WTC11 (cell line): Measurements from ENCODE around the gene CCND1. TPM values are rescaled to one million over a fixed set of nuclear protein-coding genes. Genes with fewer than 3 reads are reported as not detected.

Source experiments
- ATAC-seq: fragments of 200-7000 bp; cut with Tn5 transposase; 2 replicates; pipeline ENCODE4 v1.10.0; 2021; ENCODE audit warnings: mild to moderate bottlenecking, moderate library complexity
- CTCF ChIA-PET: fragments of 300-600 bp; sonication (Branson Sonifier 250); formaldehyde crosslinking; loops from one replicate; lab custom pipeline; 2021; ENCODE audit warnings: antibody characterized with exemption; lab: Charles Lee
- POLR2A ChIA-PET: fragments of 350-600 bp; sonication (Branson Sonifier 250); formaldehyde crosslinking; loops from one replicate; lab custom pipeline; 2021; ENCODE audit warnings: antibody characterized with exemption; lab: Charles Lee
- DNase-seq: peaks from one replicate; pipeline ENCODE4 v3.0.0; 2021; ENCODE audit warnings: low spot score
- H3K27ac Mint-ChIP-seq: 2 replicates; pipeline ENCODE4 v1.8.0; 2021; ENCODE audit warnings: mixed read lengths
- H3K27me3 Mint-ChIP-seq: 2 replicates; pipeline ENCODE4 v1.8.0; 2021; ENCODE audit warnings: low read depth, mild to moderate bottlenecking, moderate library complexity, mixed read lengths
- H3K36me3 Mint-ChIP-seq: 2 replicates; pipeline ENCODE4 v1.8.0; 2021; ENCODE audit warnings: mixed read lengths
- H3K4me1 Mint-ChIP-seq: 2 replicates; pipeline ENCODE4 v1.8.0; 2022; ENCODE audit warnings: mixed read lengths
- H3K4me3 Mint-ChIP-seq: 2 replicates; pipeline ENCODE4 v1.8.0; 2021; ENCODE audit warnings: mild to moderate bottlenecking, moderate library complexity, mixed read lengths
- H3K9me3 Mint-ChIP-seq: 2 replicates; pipeline ENCODE4 v1.8.0; 2021; ENCODE audit warnings: mixed read lengths
- ATF6 ChIP-seq: sonication (generic); formaldehyde crosslinking; IDR thresholded peaks from 2 replicates; pipeline ENCODE4 v1.8.1; 2023; ENCODE audit warnings: mild to moderate bottlenecking, missing genetic modification reagents
- E2F4 ChIP-seq: sonication (generic); formaldehyde crosslinking; IDR thresholded peaks from 2 replicates; pipeline ENCODE4 v1.8.1; 2022; ENCODE audit warnings: low read depth, mild to moderate bottlenecking, moderate library complexity, missing genetic modification reagents, borderline replicate concordance
- E2F5 ChIP-seq: sonication (generic); formaldehyde crosslinking; IDR thresholded peaks from 2 replicates; pipeline ENCODE4 v1.8.1; 2022; ENCODE audit warnings: mild to moderate bottlenecking, moderate library complexity, missing genetic modification reagents
- ERG ChIP-seq: fragments of 250-450 bp; sonication (Bioruptor Pico); IDR thresholded peaks from 2 replicates; pipeline ENCODE4 v1.8.0; 2021; ENCODE audit warnings: mild to moderate bottlenecking
- FOXP1 ChIP-seq: sonication (generic); formaldehyde crosslinking; IDR thresholded peaks from 2 replicates; pipeline ENCODE4 v1.8.0; 2022; ENCODE audit warnings: missing genetic modification reagents, mild to moderate bottlenecking, moderate library complexity, borderline replicate concordance
- GTF2I ChIP-seq: fragments of 250-450 bp; sonication (Bioruptor Pico); conservative IDR thresholded peaks from 2 replicates; pipeline ENCODE4 v1.4.0; 2021; ENCODE audit warnings: mild to moderate bottlenecking
- HMGA2 ChIP-seq: fragments of 250-450 bp; sonication (Bioruptor Pico); IDR thresholded peaks from 2 replicates; pipeline ENCODE4 v1.4.0; 2021; ENCODE audit warnings: mild to moderate bottlenecking, moderate library complexity
- IRF2 ChIP-seq: sonication (generic); formaldehyde crosslinking; IDR thresholded peaks from 2 replicates; pipeline ENCODE4 v1.8.0; 2022; ENCODE audit warnings: low read depth, missing genetic modification reagents, borderline replicate concordance
- JUN ChIP-seq: sonication (generic); formaldehyde crosslinking; IDR thresholded peaks from 2 replicates; pipeline ENCODE4 v1.8.0; 2023; ENCODE audit warnings: mild to moderate bottlenecking, missing genetic modification reagents
- KAT7 ChIP-seq: sonication (generic); formaldehyde crosslinking; IDR thresholded peaks from 2 replicates; pipeline ENCODE4 v1.8.1; 2023; ENCODE audit warnings: missing genetic modification reagents, mild to moderate bottlenecking, borderline replicate concordance
- NFYB ChIP-seq: sonication (generic); formaldehyde crosslinking; conservative IDR thresholded peaks from 2 replicates; pipeline ENCODE4 v1.8.0; 2022; ENCODE audit warnings: low read depth, missing genetic modification reagents
- OVOL2 ChIP-seq: fragments of 250-450 bp; sonication (Bioruptor Pico); IDR thresholded peaks from 2 replicates; pipeline ENCODE4 v1.9.0; 2021; ENCODE audit warnings: mild to moderate bottlenecking, borderline replicate concordance
- RELA ChIP-seq: sonication (generic); formaldehyde crosslinking; IDR thresholded peaks from 2 replicates; pipeline ENCODE4 v1.8.1; 2022; ENCODE audit warnings: missing genetic modification reagents, mild to moderate bottlenecking, borderline replicate concordance
- TP53 ChIP-seq: sonication (generic); formaldehyde crosslinking; IDR thresholded peaks from 2 replicates; pipeline ENCODE4 v1.8.1; 2023; ENCODE audit warnings: mild to moderate bottlenecking, missing genetic modification reagents
- USF1 ChIP-seq: sonication (generic); formaldehyde crosslinking; IDR thresholded peaks from 2 replicates; pipeline ENCODE4 v1.8.0; 2022; ENCODE audit warnings: mild to moderate bottlenecking, missing genetic modification reagents
- ZNF281 ChIP-seq: sonication (generic); formaldehyde crosslinking; IDR thresholded peaks from 2 replicates; pipeline ENCODE4 v1.8.0; 2023; ENCODE audit warnings: mild to moderate bottlenecking, missing genetic modification reagents
- ZNF396 ChIP-seq: fragments of 250-450 bp; sonication (Bioruptor Pico); IDR thresholded peaks from 2 replicates; pipeline ENCODE4 v1.8.0; 2021; ENCODE audit warnings: mild to moderate bottlenecking, moderate library complexity, borderline replicate concordance
- total RNA-seq: library from RNA; stranded (reverse); gene quantifications from 3 replicates; pipeline ENCODE4 v1.2.3, GENCODE V29; 2021
- TF ChIP-seq, protein P1 (sequence below): fragments of 250-450 bp; sonication (Bioruptor Pico); IDR thresholded peaks from 2 replicates; pipeline ENCODE4 v1.9.0; 2021; ENCODE audit warnings: mild to moderate bottlenecking
- TF ChIP-seq, protein P2 (sequence below): sonication (generic); formaldehyde crosslinking; IDR thresholded peaks from 2 replicates; pipeline ENCODE4 v1.8.1; 2022; ENCODE audit warnings: missing genetic modification reagents, borderline replicate concordance

The CCND1 gene
- total RNA-seq, 1 experiment from 2014 or later, result 212 TPM

GRCh38 chr11:69595805-69596665 lies 44.9 kb upstream of the CCND1 start (continued):
- no peak for TF ChIP-seq GTF2I (CRISPR knock-in tag)
- no peak for TF ChIP-seq OVOL2 (CRISPR knock-in tag)
- no peak for TF ChIP-seq USF1
- no peak for TF ChIP-seq E2F5 (CRISPR knock-in tag)
- no peak for TF ChIP-seq RELA (CRISPR knock-in tag)
- TF ChIP-seq, all 79 proteins: peak for 0

GRCh38 chr11:69598147-69598546 lies 42.8 kb upstream of the CCND1 start:
- peaks cover 8% of the 10 kb centered on the region for H3K36me3 Mint-ChIP-seq
- TF ChIP-seq E2F5 (CRISPR knock-in tag), result no peak
- TF ChIP-seq, protein P1, sequence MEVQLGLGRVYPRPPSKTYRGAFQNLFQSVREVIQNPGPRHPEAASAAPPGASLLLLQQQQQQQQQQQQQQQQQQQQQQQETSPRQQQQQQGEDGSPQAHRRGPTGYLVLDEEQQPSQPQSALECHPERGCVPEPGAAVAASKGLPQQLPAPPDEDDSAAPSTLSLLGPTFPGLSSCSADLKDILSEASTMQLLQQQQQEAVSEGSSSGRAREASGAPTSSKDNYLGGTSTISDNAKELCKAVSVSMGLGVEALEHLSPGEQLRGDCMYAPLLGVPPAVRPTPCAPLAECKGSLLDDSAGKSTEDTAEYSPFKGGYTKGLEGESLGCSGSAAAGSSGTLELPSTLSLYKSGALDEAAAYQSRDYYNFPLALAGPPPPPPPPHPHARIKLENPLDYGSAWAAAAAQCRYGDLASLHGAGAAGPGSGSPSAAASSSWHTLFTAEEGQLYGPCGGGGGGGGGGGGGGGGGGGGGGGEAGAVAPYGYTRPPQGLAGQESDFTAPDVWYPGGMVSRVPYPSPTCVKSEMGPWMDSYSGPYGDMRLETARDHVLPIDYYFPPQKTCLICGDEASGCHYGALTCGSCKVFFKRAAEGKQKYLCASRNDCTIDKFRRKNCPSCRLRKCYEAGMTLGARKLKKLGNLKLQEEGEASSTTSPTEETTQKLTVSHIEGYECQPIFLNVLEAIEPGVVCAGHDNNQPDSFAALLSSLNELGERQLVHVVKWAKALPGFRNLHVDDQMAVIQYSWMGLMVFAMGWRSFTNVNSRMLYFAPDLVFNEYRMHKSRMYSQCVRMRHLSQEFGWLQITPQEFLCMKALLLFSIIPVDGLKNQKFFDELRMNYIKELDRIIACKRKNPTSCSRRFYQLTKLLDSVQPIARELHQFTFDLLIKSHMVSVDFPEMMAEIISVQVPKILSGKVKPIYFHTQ, result no peak
- no peak for TF ChIP-seq NFYB (CRISPR knock-in tag)
- TF ChIP-seq E2F4 (CRISPR knock-in tag), result no peak
- no peak for TF ChIP-seq GTF2I (CRISPR knock-in tag)
- TF ChIP-seq ZNF396 (CRISPR knock-in tag), result no peak
- TF ChIP-seq, protein P2, sequence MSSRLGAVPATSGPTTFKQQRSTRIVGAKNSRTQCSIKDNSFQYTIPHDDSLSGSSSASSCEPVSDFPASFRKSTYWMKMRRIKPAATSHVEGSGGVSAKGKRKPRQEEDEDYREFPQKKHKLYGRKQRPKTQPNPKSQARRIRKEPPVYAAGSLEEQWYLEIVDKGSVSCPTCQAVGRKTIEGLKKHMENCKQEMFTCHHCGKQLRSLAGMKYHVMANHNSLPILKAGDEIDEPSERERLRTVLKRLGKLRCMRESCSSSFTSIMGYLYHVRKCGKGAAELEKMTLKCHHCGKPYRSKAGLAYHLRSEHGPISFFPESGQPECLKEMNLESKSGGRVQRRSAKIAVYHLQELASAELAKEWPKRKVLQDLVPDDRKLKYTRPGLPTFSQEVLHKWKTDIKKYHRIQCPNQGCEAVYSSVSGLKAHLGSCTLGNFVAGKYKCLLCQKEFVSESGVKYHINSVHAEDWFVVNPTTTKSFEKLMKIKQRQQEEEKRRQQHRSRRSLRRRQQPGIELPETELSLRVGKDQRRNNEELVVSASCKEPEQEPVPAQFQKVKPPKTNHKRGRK (CRISPR knock-in tag), result no peak
- no peak for TF ChIP-seq IRF2
- TF ChIP-seq FOXP1 (CRISPR knock-in tag), result no peak
- no peak for TF ChIP-seq HMGA2 (CRISPR knock-in tag)
- no peak for TF ChIP-seq ZNF281
- no peak for TF ChIP-seq JUN (CRISPR knock-in tag)
- TF ChIP-seq KAT7 (CRISPR knock-in tag), result no peak
- TF ChIP-seq TP53 (CRISPR knock-in tag), result no peak
- TF ChIP-seq ERG (CRISPR knock-in tag), result no peak
- no peak for TF ChIP-seq ATF6 (CRISPR knock-in tag)

More at GRCh38 chr11:69598147-69598546, 42.8 kb upstream of the CCND1 start:
- POLR2A ChIA-PET, result no interaction called here
- CTCF ChIA-PET, result interaction anchor here (0.8 to 1.5 kb wide), 3 partner anchors 64 to 496 kb away, joined by 3 to 4 read pairs (median 3); no protein-coding TSS in a partner anchor
- no peak overlapping the region for H3K27ac Mint-ChIP-seq
- DNase-seq (no peak), ATAC-seq (peak; percentile 41)
- H3K27me3 Mint-ChIP-seq, result no peaks in the 10 kb centered on the region; the same call in 1 of the 2 replicates
- peaks cover 9% of the 10 kb centered on the region for H3K4me1 Mint-ChIP-seq
- peaks cover 13% of the 10 kb centered on the region for H3K9me3 Mint-ChIP-seq
- H3K4me3 Mint-ChIP-seq, result no peak overlapping the region
